Hepatocyte (in vitro differentiated cells): ENCODE results near the gene CEP170B.

Experiments
- EZH2 ChIP-seq: fragments of 200-600 bp; sonication (generic); IDR thresholded peaks from 2 replicates; pipeline ENCODE4 v1.6.1; 2016; ENCODE audit warnings: antibody characterized with exemption, mild to moderate bottlenecking, borderline replicate concordance
- TF ChIP-seq, protein P1 (sequence below): fragments of 200-600 bp; sonication (generic); IDR thresholded peaks from 2 replicates; pipeline ENCODE4 v1.5.1; 2016; ENCODE audit warnings: antibody characterized with exemption, mild to moderate bottlenecking; ENCODE audit not compliant: poor library complexity

DNA sequence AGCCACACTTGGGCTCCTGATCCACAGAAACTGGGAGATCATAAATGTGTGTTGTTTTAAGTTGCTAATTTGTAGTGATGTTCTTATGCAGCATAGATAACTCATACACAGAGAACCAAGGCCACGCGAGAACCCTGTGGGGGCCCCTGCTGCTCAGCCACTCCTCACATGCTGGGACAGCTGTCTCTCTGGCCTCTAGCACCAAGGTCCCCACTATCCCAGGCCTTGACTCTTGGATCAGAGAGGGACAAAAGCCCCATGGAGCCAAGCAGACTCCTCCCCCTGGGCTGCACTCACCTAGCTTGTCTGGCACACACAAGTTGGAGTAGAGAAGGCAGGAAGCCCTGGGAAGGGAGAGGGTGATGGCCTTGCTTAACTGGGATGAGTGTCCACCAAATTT lies 70.9 kb downstream of the CEP170B start:
- no peak for TF ChIP-seq EZH2
- TF ChIP-seq, protein P1, sequence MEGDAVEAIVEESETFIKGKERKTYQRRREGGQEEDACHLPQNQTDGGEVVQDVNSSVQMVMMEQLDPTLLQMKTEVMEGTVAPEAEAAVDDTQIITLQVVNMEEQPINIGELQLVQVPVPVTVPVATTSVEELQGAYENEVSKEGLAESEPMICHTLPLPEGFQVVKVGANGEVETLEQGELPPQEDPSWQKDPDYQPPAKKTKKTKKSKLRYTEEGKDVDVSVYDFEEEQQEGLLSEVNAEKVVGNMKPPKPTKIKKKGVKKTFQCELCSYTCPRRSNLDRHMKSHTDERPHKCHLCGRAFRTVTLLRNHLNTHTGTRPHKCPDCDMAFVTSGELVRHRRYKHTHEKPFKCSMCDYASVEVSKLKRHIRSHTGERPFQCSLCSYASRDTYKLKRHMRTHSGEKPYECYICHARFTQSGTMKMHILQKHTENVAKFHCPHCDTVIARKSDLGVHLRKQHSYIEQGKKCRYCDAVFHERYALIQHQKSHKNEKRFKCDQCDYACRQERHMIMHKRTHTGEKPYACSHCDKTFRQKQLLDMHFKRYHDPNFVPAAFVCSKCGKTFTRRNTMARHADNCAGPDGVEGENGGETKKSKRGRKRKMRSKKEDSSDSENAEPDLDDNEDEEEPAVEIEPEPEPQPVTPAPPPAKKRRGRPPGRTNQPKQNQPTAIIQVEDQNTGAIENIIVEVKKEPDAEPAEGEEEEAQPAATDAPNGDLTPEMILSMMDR = no peak
